BJ (cell line): ENCODE measurements around the gene FAF2. TPM values are rescaled to one million over a fixed set of nuclear protein-coding genes. Genes with fewer than 3 reads are reported as not detected.

Source experiments
- CTCF ChIA-PET: fragments of 350-600 bp; formaldehyde crosslinking; extraction: SDS; loops from one replicate; lab custom pipeline; 2021; ENCODE audit warnings: antibody characterized with exemption, inconsistent platforms; lab: Yijun Ruan, JAX
- POLR2A ChIA-PET: fragments of 300-600 bp; sonication (Branson Sonifier 250); formaldehyde crosslinking; extraction: SDS; loops from one replicate; lab custom pipeline; 2021; ENCODE audit warnings: antibody characterized with exemption; lab: Charles Lee
- DNase-seq: peaks from one replicate; pipeline ENCODE4 v3.0.0-alpha.2; 2011; ENCODE audit warnings: low read depth
- H3K27me3 ChIP-seq: 2 replicates; pipeline ENCODE4 v1.6.0; 2011; ENCODE audit warnings: low read length; ENCODE audit not compliant: control insufficient read depth, insufficient read depth
- H3K36me3 ChIP-seq: 2 replicates; pipeline ENCODE4 v1.5.1; 2011; ENCODE audit warnings: low read length; ENCODE audit not compliant: control insufficient read depth, insufficient read depth
- H3K4me3 ChIP-seq: 2 replicates; pipeline ENCODE4 v1.5.1; 2011; ENCODE audit warnings: low read depth, mild to moderate bottlenecking, control low read depth, low read length
- polyA plus RNA-seq: library from polyadenylated mRNA; depleted of rRNA; stranded (reverse); fragments of >200 nt; gene quantifications from 2 replicates; pipeline ENCODE4 v1.2.3, GENCODE V29; 2011
- TF ChIP-seq, protein P1 (sequence below): IDR thresholded peaks from 2 replicates; pipeline ENCODE4 v1.5.1; 2011; ENCODE audit warnings: low read depth, mild to moderate bottlenecking, control low read depth, inconsistent platforms, low read length, moderate library complexity; ENCODE audit not compliant: insufficient read depth

Gene FAF2
- polyA plus RNA-seq, 1 experiment, result 36.9 TPM

DNA sequence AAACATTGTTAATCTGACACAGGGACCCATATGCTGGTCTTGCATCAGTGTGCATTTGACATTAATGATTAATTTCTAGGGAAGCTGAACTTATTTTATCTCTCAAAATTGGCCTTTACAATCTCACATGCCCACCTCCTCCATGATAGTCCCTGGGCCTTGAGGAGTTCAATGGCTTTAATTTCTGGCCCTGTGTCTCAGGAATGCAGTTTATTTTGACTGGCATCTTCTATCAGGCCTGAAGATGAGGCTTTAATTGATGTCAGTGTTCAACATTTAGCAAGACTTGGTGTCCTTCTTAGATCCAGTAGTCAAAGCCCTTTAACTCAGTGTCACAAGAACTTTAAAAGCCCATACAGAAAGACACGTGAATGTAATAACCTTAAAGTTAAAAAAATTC is 21.3 kb upstream of the FAF2 start:
- CTCF ChIA-PET, result no interaction called here
- POLR2A ChIA-PET, result interaction anchor here (0.7 kb wide), 1 partner anchor 36 kb away, joined by 5 read pairs; no protein-coding TSS in a partner anchor
- Histone ChIP-seq H3K36me3 (no peaks in the 10 kb centered on the region), H3K27me3 (no peaks in the 10 kb centered on the region; the same call in 1 of the 2 replicates), H3K4me3 (no peak overlapping the region)
- TF ChIP-seq, protein P1, sequence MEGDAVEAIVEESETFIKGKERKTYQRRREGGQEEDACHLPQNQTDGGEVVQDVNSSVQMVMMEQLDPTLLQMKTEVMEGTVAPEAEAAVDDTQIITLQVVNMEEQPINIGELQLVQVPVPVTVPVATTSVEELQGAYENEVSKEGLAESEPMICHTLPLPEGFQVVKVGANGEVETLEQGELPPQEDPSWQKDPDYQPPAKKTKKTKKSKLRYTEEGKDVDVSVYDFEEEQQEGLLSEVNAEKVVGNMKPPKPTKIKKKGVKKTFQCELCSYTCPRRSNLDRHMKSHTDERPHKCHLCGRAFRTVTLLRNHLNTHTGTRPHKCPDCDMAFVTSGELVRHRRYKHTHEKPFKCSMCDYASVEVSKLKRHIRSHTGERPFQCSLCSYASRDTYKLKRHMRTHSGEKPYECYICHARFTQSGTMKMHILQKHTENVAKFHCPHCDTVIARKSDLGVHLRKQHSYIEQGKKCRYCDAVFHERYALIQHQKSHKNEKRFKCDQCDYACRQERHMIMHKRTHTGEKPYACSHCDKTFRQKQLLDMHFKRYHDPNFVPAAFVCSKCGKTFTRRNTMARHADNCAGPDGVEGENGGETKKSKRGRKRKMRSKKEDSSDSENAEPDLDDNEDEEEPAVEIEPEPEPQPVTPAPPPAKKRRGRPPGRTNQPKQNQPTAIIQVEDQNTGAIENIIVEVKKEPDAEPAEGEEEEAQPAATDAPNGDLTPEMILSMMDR, result no peak
- no peak for DNase-seq

DNA sequence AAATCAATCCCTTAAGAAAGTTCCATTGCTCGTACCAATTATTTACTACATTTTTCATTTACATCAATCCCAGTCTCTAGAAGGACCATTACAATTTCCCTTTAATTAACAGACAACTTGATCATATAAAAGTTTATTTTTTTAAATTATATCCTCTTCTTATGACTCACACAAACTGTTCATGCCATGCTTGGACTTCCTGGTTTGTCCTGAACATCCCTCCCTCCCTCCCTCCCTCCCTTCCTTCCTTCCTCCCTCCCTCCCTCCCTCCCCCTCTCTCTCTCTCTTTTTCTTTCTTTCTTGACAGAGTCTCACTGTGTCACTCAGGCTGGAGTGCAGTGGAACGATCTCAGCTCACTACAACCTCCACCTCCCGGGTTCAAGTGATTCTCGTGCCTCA is 20.2 kb upstream of the FAF2 start:
- no peaks in the 10 kb centered on the region for H3K36me3 ChIP-seq
- H3K4me3 ChIP-seq, result no peak overlapping the region
- TF ChIP-seq, protein P1, result no peak
- ChIA-PET CTCF (interaction anchor here (1.1 kb wide), 1 partner anchor 10 kb away, joined by 3 read pairs; no protein-coding TSS in a partner anchor), POLR2A (no interaction called here)
- H3K27me3 ChIP-seq, result peaks cover 3% of the 10 kb centered on the region; the same call in 1 of the 2 replicates
- no peak for DNase-seq

DNA sequence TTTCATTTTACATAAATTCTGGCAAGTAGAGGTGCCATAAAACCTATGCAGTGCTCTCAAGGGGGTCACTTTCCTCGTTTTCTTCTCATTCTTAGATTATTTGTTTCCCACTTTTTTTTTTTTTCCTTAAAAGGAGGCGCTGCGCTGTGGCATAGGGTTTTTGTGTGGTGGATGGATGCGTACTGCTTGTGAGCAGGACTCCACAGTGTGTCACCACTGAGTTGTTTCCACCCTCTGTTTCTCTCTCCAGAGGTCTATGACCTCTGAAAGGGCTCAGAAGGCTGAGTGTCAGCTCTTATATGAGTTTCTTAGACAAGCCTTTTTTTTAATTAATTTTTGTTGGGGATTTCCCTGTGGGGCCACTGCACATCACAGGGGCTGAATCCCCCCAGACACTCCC is 18.2 kb upstream of the FAF2 start:
- TF ChIP-seq, protein P1, result no peak
- CTCF ChIA-PET, result interaction anchor here (0.8 to 1.6 kb wide), 4 partner anchors 9 to 113 kb away, joined by 3 to 5 read pairs (median 3); no protein-coding TSS in a partner anchor
- no peak for DNase-seq
- POLR2A ChIA-PET, result no interaction called here
- Histone ChIP-seq H3K36me3 (no peaks in the 10 kb centered on the region), H3K27me3 (peaks cover 3% of the 10 kb centered on the region; the same call in 1 of the 2 replicates), H3K4me3 (no peak overlapping the region)

- no peak for DNase-seq
- CTCF ChIA-PET, result interaction anchor here (1.0 kb wide), 1 partner anchor 15 kb away, joined by 3 read pairs; no protein-coding TSS in a partner anchor
- Histone ChIP-seq H3K27me3 (peaks cover 3% of the 10 kb centered on the region; the same call in 1 of the 2 replicates), H3K36me3 (no peaks in the 10 kb centered on the region), H3K4me3 (no peak overlapping the region)
- TF ChIP-seq, protein P1, result no peak
- POLR2A ChIA-PET, result no interaction called here
These were observed 15.5 kb upstream of the FAF2 start for GRCh38 chr5:176432707-176433106.

DNA sequence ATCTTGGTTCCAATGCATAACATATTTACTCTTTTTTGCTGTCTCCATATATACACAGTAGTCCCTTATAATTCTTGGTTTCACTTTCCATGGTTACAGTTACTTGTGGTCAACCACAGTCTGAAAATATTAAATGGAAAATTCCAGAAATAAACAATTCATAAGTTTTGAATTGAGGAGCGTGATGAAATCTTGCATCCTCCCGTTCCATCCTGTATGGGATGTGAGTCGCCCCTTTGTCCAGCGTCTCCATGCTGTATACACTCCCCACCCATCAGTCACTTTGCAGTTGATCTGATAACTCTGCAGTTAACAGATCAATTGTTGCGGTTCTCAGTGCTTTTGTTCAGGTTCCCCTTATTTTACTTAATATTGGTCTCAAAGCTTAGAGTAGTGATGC is 11.5 kb upstream of the FAF2 start:
- DNase-seq, result no peak
- H3K36me3 ChIP-seq, result no peaks in the 10 kb centered on the region
- no peak overlapping the region for H3K4me3 ChIP-seq
- TF ChIP-seq, protein P1, result no peak
- peaks cover 9% of the 10 kb centered on the region; the same call in 1 of the 2 replicates for H3K27me3 ChIP-seq
- ChIA-PET POLR2A (no interaction called here), CTCF (interaction anchor here (1.6 kb wide), 1 partner anchor 12 kb away, joined by 12 read pairs; the partner anchor contains the start of gene FAF2)
